ENCODE data around the gene MEF2B.

MEF2B gene

GRCh38 chr19:19157808-19158207, 12.3 kb downstream of the MEF2B start:
- H4K20me1 ChIP-seq (ENCODE audit: insufficient read depth, low read length): no peaks in the 10 kb centered on the region
- H3K4me3 ChIP-seq (ENCODE audit: low read depth in 1 of 2, low read length in 2 of 2): no peak overlapping the region
- H2AFZ ChIP-seq (ENCODE audit: low read depth, low read length): no peak overlapping the region
- peaks cover 14% of the 10 kb centered on the region for H3K36me3 ChIP-seq (ENCODE audit: insufficient read depth, low read length)
- no peaks in the 10 kb centered on the region for H3K4me1 ChIP-seq (ENCODE audit: insufficient read depth, low read length)
- no peak overlapping the region for H3K4me2 ChIP-seq (ENCODE audit: insufficient read depth, low read length)
- ATAC-seq (ENCODE audit: insufficient read depth, low read depth) (no peak), DNase-seq (no peak)
- H3K9me3 ChIP-seq (ENCODE audit: insufficient read depth, low read length, severe bottlenecking): no peaks in the 10 kb centered on the region
- no peaks in the 10 kb centered on the region for H3K79me2 ChIP-seq (ENCODE audit: insufficient read depth, low read length)
- TF ChIP-seq EZH2 (IDR thresholded peaks at IDR 0.05; ENCODE audit: borderline replicate concordance, low read depth, low read length, severe bottlenecking) (no peak), CTCF (IDR thresholded peaks at IDR 0.05; ENCODE audit: borderline replicate concordance, extremely low read depth, low read length, poor library complexity, severe bottlenecking) (no peak)
- no peak overlapping the region for H3K9ac ChIP-seq (ENCODE audit: low read depth, low read length)
- no peak overlapping the region for H3K27ac ChIP-seq (ENCODE audit: low read length)
- no peaks in the 10 kb centered on the region for H3K27me3 ChIP-seq (ENCODE audit: insufficient read depth, low read length, poor library complexity)

GRCh38 chr19:19155495-19156219, 14.4 kb downstream of the MEF2B start:
- H3K4me1 ChIP-seq (ENCODE audit: insufficient read depth, low read length): no peaks in the 10 kb centered on the region
- ATAC-seq (ENCODE audit: insufficient read depth, low read depth) (no peak), DNase-seq (no peak)
- H3K36me3 ChIP-seq (ENCODE audit: insufficient read depth, low read length): peaks cover 14% of the 10 kb centered on the region
- no peak for TF ChIP-seq EZH2 (IDR thresholded peaks at IDR 0.05; ENCODE audit: borderline replicate concordance, low read depth, low read length, severe bottlenecking)
- no peak for TF ChIP-seq CTCF (IDR thresholded peaks at IDR 0.05; ENCODE audit: borderline replicate concordance, extremely low read depth, low read length, poor library complexity, severe bottlenecking)
- no peaks in the 10 kb centered on the region for H3K27me3 ChIP-seq (ENCODE audit: insufficient read depth, low read length, poor library complexity)
- H3K27ac ChIP-seq (ENCODE audit: low read length): no peak overlapping the region
- no peak overlapping the region for H3K4me2 ChIP-seq (ENCODE audit: insufficient read depth, low read length)
- H3K9ac ChIP-seq (ENCODE audit: low read depth, low read length): no peak overlapping the region
- no peak overlapping the region for H2AFZ ChIP-seq (ENCODE audit: low read depth, low read length)
- no peaks in the 10 kb centered on the region for H3K79me2 ChIP-seq (ENCODE audit: insufficient read depth, low read length)
- H3K9me3 ChIP-seq (ENCODE audit: insufficient read depth, low read length, severe bottlenecking): no peaks in the 10 kb centered on the region
- H3K4me3 ChIP-seq (ENCODE audit: low read depth in 1 of 2, low read length in 2 of 2): no peak overlapping the region
- H4K20me1 ChIP-seq (ENCODE audit: insufficient read depth, low read length): no peaks in the 10 kb centered on the region

GRCh38 chr19:19154768-19155494, 15.1 kb downstream of the MEF2B start:
- H3K9ac ChIP-seq (ENCODE audit: low read depth, low read length): no peak overlapping the region
- no peak overlapping the region for H3K4me3 ChIP-seq (ENCODE audit: low read depth in 1 of 2, low read length in 2 of 2)
- no peak overlapping the region for H2AFZ ChIP-seq (ENCODE audit: low read depth, low read length)
- no peaks in the 10 kb centered on the region for H3K4me1 ChIP-seq (ENCODE audit: insufficient read depth, low read length)
- TF ChIP-seq EZH2 (IDR thresholded peaks at IDR 0.05; ENCODE audit: borderline replicate concordance, low read depth, low read length, severe bottlenecking): no peak
- no peak for TF ChIP-seq CTCF (IDR thresholded peaks at IDR 0.05; ENCODE audit: borderline replicate concordance, extremely low read depth, low read length, poor library complexity, severe bottlenecking)
- H3K79me2 ChIP-seq (ENCODE audit: insufficient read depth, low read length): no peaks in the 10 kb centered on the region
- H3K27ac ChIP-seq (ENCODE audit: low read length): no peak overlapping the region
- no peak for ATAC-seq (ENCODE audit: insufficient read depth, low read depth)
- no peaks in the 10 kb centered on the region for H3K9me3 ChIP-seq (ENCODE audit: insufficient read depth, low read length, severe bottlenecking)
- no peaks in the 10 kb centered on the region for H3K27me3 ChIP-seq (ENCODE audit: insufficient read depth, low read length, poor library complexity)
- no peaks in the 10 kb centered on the region for H4K20me1 ChIP-seq (ENCODE audit: insufficient read depth, low read length)
- DNase-seq: no peak
- peaks cover 14% of the 10 kb centered on the region for H3K36me3 ChIP-seq (ENCODE audit: insufficient read depth, low read length)
- H3K4me2 ChIP-seq (ENCODE audit: insufficient read depth, low read length): no peak overlapping the region
